Measurements from ENCODE around the gene INPP4A.

Gene INPP4A

DNA sequence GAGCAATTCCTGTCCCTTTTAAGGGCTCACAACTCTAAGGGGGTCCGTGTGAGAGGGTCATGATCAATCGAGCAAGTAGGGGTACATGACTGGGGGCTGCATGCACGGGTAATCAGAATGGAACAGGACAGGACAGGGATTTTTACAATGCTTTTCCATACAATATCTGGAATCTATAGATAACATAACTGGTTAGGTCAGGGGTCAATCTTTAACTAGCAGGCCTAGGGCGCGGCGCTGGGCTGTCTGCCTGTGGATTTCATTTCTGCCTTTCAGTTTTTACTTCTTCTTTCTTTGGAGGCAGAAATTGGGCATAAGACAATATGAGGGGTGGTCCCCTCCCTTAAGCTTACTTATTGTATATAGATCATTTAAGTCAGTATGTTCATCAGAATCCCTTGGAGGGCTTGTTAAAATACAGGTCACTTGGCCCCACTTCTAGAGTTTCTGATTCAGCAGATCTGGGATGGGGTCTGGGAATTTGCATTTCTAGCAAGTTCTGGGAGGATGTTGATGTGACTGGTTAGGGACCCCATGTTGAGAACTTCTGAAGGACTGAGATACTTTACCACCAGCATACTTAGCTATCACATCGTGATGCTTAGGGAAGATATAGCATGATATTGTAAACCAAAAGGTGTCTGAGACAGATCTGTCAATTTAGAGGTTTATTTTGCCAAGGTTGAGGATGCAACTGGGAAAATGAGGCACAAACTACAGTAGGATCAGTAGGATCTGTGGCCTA lies 2.8 kb upstream of the INPP4A start:
- TF ChIP-seq, protein P1, sequence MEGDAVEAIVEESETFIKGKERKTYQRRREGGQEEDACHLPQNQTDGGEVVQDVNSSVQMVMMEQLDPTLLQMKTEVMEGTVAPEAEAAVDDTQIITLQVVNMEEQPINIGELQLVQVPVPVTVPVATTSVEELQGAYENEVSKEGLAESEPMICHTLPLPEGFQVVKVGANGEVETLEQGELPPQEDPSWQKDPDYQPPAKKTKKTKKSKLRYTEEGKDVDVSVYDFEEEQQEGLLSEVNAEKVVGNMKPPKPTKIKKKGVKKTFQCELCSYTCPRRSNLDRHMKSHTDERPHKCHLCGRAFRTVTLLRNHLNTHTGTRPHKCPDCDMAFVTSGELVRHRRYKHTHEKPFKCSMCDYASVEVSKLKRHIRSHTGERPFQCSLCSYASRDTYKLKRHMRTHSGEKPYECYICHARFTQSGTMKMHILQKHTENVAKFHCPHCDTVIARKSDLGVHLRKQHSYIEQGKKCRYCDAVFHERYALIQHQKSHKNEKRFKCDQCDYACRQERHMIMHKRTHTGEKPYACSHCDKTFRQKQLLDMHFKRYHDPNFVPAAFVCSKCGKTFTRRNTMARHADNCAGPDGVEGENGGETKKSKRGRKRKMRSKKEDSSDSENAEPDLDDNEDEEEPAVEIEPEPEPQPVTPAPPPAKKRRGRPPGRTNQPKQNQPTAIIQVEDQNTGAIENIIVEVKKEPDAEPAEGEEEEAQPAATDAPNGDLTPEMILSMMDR (IDR thresholded peaks at IDR 0.05), result no peak
- peaks cover 30% of the 10 kb centered on the region for H3K4me1 Mint-ChIP-seq
- no peak overlapping the region for H3K27ac Mint-ChIP-seq
- no peaks in the 10 kb centered on the region for H3K27me3 Mint-ChIP-seq (ENCODE audit: low read depth, poor library complexity)
- H3K9me3 Mint-ChIP-seq, result peaks cover 31% of the 10 kb centered on the region
- H3K36me3 Mint-ChIP-seq (ENCODE audit: low read depth), result no peaks in the 10 kb centered on the region
- H3K4me3 Mint-ChIP-seq, result no peak overlapping the region
- no peak for DNase-seq

DNA sequence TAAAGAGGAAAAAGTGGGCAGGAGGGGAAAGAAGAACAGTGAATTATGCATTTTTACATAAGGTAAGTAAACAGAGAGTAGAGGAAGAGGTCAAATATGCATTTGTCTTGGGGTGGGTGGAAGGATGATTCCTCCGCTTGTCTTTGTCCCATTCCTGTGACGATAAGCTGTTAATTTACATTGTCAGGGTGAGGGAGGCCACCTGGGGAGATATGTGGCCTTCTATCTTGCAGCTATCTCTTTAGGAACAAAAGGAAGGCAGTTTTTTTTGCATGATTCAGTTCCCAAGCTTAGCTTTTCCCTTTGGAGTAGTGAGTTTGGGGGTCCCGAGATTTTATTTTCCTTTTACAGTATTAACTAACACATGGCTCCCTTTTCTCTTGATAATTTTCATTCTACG lies 2.2 kb upstream of the INPP4A start:
- no peak for DNase-seq
- no peak overlapping the region for H3K27ac Mint-ChIP-seq
- H3K4me3 Mint-ChIP-seq, result no peak overlapping the region
- H3K36me3 Mint-ChIP-seq (ENCODE audit: low read depth), result no peaks in the 10 kb centered on the region
- peaks cover 26% of the 10 kb centered on the region for H3K9me3 Mint-ChIP-seq
- TF ChIP-seq, protein P1 (IDR thresholded peaks at IDR 0.05), result no peak
- H3K4me1 Mint-ChIP-seq, result peaks cover 36% of the 10 kb centered on the region
- no peaks in the 10 kb centered on the region for H3K27me3 Mint-ChIP-seq (ENCODE audit: low read depth, poor library complexity)

DNA sequence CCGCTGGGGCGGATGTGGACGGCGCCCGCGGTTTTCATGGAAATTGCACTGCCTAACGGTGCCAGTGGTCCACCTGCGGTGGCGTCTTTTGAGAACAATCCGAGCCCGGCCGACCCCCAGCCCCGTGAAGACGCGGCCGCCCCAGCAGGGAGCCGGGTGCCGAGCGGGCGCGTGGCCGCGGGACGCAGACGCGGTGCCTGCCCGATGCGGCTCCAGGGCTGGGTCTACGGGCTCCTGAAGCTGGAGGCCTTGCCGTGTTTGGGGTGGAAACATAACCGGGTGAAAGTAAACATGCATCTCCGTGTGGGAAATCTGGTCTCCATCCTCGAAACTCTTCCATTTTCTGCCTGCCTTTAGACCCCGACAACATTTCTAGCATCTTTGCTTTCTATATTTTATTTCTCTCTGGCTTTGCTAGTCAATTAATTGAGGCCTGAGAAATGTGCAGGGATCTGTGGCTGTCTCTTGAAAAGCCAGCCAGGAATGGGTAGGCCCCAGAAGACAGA lies 572 bp downstream of the INPP4A start:
- H3K4me3 Mint-ChIP-seq, result peak overlapping the region; percentile 97
- no peaks in the 10 kb centered on the region for H3K36me3 Mint-ChIP-seq (ENCODE audit: low read depth)
- TF ChIP-seq, protein P1 (IDR thresholded peaks at IDR 0.05), result no peak
- H3K4me1 Mint-ChIP-seq, result peaks cover 49% of the 10 kb centered on the region
- peak overlapping the region; percentile 96 for H3K27ac Mint-ChIP-seq
- H3K9me3 Mint-ChIP-seq, result peaks cover 8% of the 10 kb centered on the region
- H3K27me3 Mint-ChIP-seq (ENCODE audit: low read depth, poor library complexity), result no peaks in the 10 kb centered on the region
- no peak for DNase-seq

DNA sequence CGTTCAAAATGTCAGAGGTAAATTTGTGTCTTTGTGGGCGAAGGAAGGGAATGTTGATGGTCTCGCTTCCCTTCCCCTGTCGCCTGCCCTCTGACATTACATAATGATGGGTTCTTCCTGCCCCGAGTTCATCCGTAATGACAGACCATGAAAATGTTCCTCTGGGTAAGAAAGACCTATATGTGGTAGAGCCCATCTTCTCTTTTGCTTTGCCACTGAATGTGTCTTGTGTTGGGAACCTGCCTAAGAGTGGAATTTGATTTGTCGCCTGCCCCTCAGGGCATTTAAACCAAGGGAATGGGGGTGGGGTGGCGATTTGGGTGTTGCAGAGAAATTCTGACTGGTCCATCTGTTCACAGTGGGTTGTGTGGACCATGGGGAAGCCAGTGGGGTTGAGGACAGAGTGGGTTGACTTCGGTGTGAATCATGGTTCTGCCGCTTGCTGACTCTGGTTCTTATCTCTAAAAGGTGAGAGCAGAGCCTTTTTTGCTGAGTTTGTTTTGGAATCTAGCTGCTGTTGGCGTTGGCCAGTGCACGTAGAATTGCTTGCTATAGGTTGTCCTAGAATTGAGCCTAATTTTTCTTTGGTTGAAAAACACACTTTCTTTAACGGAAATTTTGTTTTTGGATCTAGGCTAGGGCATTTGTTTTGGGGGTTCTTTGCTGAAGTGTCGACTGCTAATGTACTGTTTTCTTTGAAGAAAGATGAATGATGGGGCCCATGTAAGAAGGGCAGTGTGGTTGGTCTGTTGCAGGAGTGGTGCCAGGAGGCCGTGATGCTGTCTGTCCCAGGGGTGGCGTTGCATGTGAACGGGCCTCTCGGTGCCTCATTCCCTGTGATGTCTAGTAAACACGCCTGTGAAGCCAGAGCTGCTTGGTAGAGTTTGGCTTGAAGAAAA lies 1.3 kb downstream of the INPP4A start:
- Mint-ChIP-seq H3K36me3 (ENCODE audit: low read depth) (no peaks in the 10 kb centered on the region), H3K4me3 (peak overlapping the region; percentile 97), H3K4me1 (peaks cover 54% of the 10 kb centered on the region), H3K27ac (peak overlapping the region; percentile 96), H3K9me3 (peaks cover under 1% of the 10 kb centered on the region), H3K27me3 (ENCODE audit: low read depth, poor library complexity) (no peaks in the 10 kb centered on the region)
- TF ChIP-seq, protein P1 (IDR thresholded peaks at IDR 0.05), result no peak
- no peak for DNase-seq

DNA sequence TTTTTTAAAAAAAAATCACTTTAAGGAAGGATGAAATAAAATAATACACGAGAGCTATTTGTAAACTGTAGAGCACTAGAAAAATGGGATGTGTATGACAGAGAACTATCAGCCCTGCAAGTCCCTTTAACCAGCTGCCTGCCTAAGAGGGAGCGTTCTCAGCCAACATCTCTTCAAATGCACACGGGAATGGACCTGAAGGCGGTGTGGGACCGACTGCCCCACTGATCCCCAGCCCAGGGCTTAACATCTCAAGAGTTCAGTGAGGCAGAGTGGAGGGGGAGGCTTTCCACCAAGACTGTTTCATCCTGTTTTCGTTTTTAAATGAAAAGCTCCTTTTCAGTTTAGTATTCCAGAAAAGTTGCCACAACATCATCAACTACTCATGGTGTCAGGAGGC lies 2.2 kb downstream of the INPP4A start:
- no peak overlapping the region for H3K27ac Mint-ChIP-seq
- H3K27me3 Mint-ChIP-seq (ENCODE audit: low read depth, poor library complexity), result no peaks in the 10 kb centered on the region
- no peaks in the 10 kb centered on the region for H3K36me3 Mint-ChIP-seq (ENCODE audit: low read depth)
- no peaks in the 10 kb centered on the region for H3K9me3 Mint-ChIP-seq
- no peak for DNase-seq
- TF ChIP-seq, protein P1 (IDR thresholded peaks at IDR 0.05), result no peak
- H3K4me3 Mint-ChIP-seq, result peak overlapping the region; percentile 97
- peaks cover 54% of the 10 kb centered on the region for H3K4me1 Mint-ChIP-seq

Data from nephron progenitor cell (in vitro differentiated cells).